Measurements from ENCODE around the gene MROH2A. TPM values are rescaled to one million over a fixed set of nuclear protein-coding genes. Genes with fewer than 3 reads are reported as not detected.
A peak's percentile ranks its signal among the peaks of the same experiment; 100 is the strongest.

MROH2A gene
- total and polyA plus RNA-seq, 9 of the 15 experiments (the other 6 are each of a cell fraction or from before 2014, with no cell fraction given), result 0.03 TPM; not detected in 8

DNA sequence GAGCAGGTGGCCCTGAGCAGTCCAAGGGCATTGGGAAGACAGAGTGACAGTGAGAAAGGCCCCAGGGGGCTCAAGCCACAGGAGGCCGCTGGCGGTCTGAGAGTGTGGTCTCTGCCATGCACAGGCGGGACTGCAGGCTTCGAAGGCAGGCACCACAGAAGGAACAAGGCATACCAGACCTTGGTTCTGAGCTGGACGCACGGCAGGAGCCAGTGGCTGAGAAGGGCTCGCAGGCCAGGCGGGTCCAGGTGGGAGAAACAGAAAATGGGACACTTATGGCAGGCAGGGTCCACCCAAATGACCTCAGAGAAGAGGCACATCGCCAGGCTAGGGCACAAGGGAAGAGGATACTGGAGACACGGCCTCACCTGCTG lies 61.3 kb downstream of the MROH2A start:
- Histone ChIP-seq H3K27ac (ENCODE audit: extremely low read depth, low read depth, low read length) (no peak overlapping the region), H3K4me3 (no peak overlapping the region), H3K9me1 (ENCODE audit: control insufficient read depth, insufficient read depth, low read length) (peaks cover 3% of the 10 kb centered on the region), H3K4me1 (replicated peaks in 1 of 2; ENCODE audit: control insufficient read depth in 2 of 2, insufficient read depth in 2 of 2, low read length in 2 of 2) (peaks cover 0 to 5% of the 10 kb centered on the region in 2 experiments; a peak in 1 of 5 replicates), H3K4me2 (ENCODE audit: insufficient read depth, low read length) (no peak overlapping the region), H3K9me3 (replicated peaks; ENCODE audit: control insufficient read depth, insufficient read depth, low read depth, low read length) (no peaks in the 10 kb centered on the region), H2AFZ (ENCODE audit: low read depth, low read length) (no peak overlapping the region), H3K9ac (ENCODE audit: insufficient read depth in 1 of 2, low read depth in 2 of 2, low read length in 2 of 2) (peak overlapping the region in 1 of 2 experiments; percentile 58; a peak in 1 of 4 replicates), H3K36me3 (ENCODE audit: control insufficient read depth, insufficient read depth, low read length) (peaks cover 98% of the 10 kb centered on the region; the same call in 2 of the 3 replicates), H3K79me2 (ENCODE audit: control insufficient read depth, insufficient read depth, low read length) (peaks cover 69% of the 10 kb centered on the region), H4K20me1 (replicated peaks; ENCODE audit: control insufficient read depth, insufficient read depth, low read length) (peaks cover 26% of the 10 kb centered on the region), H3K27me3 (ENCODE audit: control insufficient read depth in 2 of 2, insufficient read depth in 2 of 2, low read length in 2 of 2) (no peaks in the 10 kb centered on the region)
- ATAC-seq, result no peak
- FAIRE-seq, result no peak
- WGBS (ENCODE audit: insufficient coverage, low coverage, missing lambda C conversion rate), result 100% methylated on average over 1 of the region's 10 CpGs
- peak; percentile 64 for TF ChIP-seq POLR2G (IDR thresholded peaks at IDR 0.05; ENCODE audit: low read depth, low read length)
- peak; percentile 49 for TF ChIP-seq RBM22 (IDR thresholded peaks at IDR 0.05; ENCODE audit: low read depth, low read length, poor library complexity, severe bottlenecking)
- TF ChIP-seq, protein P1, sequence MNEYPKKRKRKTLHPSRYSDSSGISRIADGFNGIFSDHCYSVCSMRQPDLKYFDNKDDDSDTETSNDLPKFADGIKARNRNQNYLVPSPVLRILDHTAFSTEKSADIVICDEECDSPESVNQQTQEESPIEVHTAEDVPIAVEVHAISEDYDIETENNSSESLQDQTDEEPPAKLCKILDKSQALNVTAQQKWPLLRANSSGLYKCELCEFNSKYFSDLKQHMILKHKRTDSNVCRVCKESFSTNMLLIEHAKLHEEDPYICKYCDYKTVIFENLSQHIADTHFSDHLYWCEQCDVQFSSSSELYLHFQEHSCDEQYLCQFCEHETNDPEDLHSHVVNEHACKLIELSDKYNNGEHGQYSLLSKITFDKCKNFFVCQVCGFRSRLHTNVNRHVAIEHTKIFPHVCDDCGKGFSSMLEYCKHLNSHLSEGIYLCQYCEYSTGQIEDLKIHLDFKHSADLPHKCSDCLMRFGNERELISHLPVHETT (CRISPR knock-in tag; conservative IDR thresholded peaks at IDR 0.05 in 1 of 2, IDR thresholded peaks at IDR 0.05 in 1 of 2), result no peak
- TF ChIP-seq PHF21A (IDR thresholded peaks at IDR 0.05; ENCODE audit: borderline replicate concordance, low read depth), result no peak
- TF ChIP-seq RBFOX2 (IDR thresholded peaks at IDR 0.05; ENCODE audit: low read depth, low read length), result peak; percentile 60; the same call in 1 of the 2 replicates
- TF ChIP-seq HNRNPK (IDR thresholded peaks at IDR 0.05; ENCODE audit: low read depth, low read length, poor library complexity, severe bottlenecking), result no peak
- ChIA-PET POLR2A (interaction anchor here (1.0 to 1.6 kb wide), 3 partner anchors 11 to 18 kb away, joined by 3 to 6 read pairs (median 6); no protein-coding TSS in a partner anchor), CTCF (ENCODE audit: low intra/inter-chr PET ratio) (no interaction called here)
- DNase-seq (ENCODE audit: extremely low read depth in 1 of 4, low spot score in 3 of 4), result no peak
- BruUV-seq (replicated peaks), result no TSS peak
- intact Hi-C loops (cut with micrococcal nuclease), result no loop called here
- in situ Hi-C loops (cut with MboI), result no loop called here
